Lower leg skin (tissue), 3 donors: ENCODE data around the gene MOBP.

Experiments
- CTCF ChIP-seq, 3 donors: fragments of 450-650 bp; IDR thresholded peaks; one replicate each; pipeline ENCODE4 v1.5.1; 2016; ENCODE audit warnings: antibody characterized with exemption in 3 of 3, mild to moderate bottlenecking in 3 of 3, moderate library complexity in 2 of 3
- POLR2A ChIP-seq, 2 donors: fragments of 450-650 bp; IDR thresholded peaks; one replicate each; pipeline ENCODE4 v1.6.1; 2016 to 2017; ENCODE audit warnings: antibody characterized with exemption in 2 of 2, mild to moderate bottlenecking in 1 of 2, moderate library complexity in 1 of 2

GRCh38 chr3:39501968-39502837, 34.7 kb downstream of the MOBP start:
- TF ChIP-seq CTCF (IDR thresholded peaks at IDR 0.05) (no peak), POLR2A (IDR thresholded peaks at IDR 0.05) (no peak)
